Measurements from ENCODE around the gene USP6NL. TPM values are rescaled to one million over a fixed set of nuclear protein-coding genes. Genes with fewer than 3 reads are reported as not detected.
A peak's percentile ranks its signal among the peaks of the same experiment; 100 is the strongest.

The USP6NL gene
- total RNA-seq, 4 donors from 2014 or later: 19.6 to 29.4 (median 25.2) TPM

GRCh38 chr10:11433657-11434056, 177.8 kb downstream of the USP6NL start:
- DNase-seq (ENCODE audit: low spot score in 2 of 2): peak in 1 of 2 donors; percentile 61
- intact Hi-C loops (cut with DNase I; ENCODE audit: low total_unique reads): no loop called here
- TF ChIP-seq CTCF (IDR thresholded peaks at IDR 0.05) (no peak), POLR2A (IDR thresholded peaks at IDR 0.05) (no peak)
- no peak overlapping the region for H3K4me3 ChIP-seq (ENCODE audit: low read depth, poor library complexity, severe bottlenecking)
- WGBS, 2 donors: 93 to 95% methylated on average over 11 of the region's 11 CpGs

DNA sequence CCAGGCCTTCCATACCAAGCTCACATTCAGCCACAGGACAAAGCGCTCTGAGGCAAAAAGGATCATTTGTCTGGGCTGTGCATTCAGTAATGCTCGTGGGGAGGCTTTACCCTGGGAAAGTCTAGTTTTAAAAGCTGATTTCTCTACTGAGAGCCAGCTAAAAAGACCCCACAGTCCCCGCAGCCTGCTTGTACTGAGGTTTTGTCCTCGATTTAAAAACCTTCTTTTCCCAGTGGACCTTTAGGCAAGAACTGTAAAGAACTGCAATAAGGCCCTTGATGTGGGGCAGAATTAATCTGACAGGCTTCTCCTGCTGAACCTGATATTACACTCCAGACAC, 180.3 kb downstream of the USP6NL start:
- no peak overlapping the region for H3K4me3 ChIP-seq (ENCODE audit: low read depth, poor library complexity, severe bottlenecking)
- intact Hi-C loops (cut with DNase I; ENCODE audit: low total_unique reads): no loop called here
- TF ChIP-seq POLR2A (IDR thresholded peaks at IDR 0.05): no peak
- no peak for TF ChIP-seq CTCF (IDR thresholded peaks at IDR 0.05)
- peak in 1 of 2 donors; percentile 68 for DNase-seq (ENCODE audit: low spot score in 2 of 2)
- 89 to 90% methylated on average over 4 of the region's 4 CpGs for WGBS, 2 donors

DNA sequence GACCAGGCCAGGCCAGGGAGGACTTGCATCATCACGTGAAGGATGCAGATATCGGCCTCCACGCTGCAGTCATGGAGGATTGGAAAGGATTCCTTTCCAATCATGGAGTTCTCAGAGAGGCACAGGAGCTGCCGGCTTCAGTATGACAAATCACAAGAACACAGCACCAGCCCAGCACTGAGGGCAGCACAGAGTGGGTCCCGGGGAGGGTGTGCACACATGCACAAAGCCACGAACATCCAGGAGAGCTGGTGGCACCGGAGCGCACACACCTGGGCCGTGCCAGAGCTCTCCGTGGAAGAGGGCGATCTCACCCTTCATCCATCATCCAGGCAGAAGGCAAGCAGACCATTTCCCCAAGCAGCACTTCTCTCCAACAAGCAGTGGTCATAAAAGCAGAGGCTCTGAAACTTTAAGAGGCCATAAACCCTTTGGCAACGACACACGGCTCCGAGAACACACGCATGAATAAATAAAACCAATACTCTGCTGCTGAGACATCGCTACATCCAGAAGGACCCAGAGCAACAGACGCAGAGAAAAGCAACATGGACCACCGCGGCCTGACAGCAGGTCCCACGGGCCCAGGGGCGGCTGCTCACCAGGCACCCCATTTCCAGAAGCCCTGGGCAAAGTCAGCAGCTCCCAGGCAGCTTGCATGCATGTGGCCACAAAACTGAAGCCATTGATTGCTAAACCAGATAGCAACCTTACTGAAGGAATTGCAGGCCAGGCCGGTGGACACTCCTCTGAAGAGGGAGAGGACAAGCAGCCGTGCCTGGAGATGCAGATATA, 180.8 kb downstream of the USP6NL start:
- no peak for TF ChIP-seq POLR2A (IDR thresholded peaks at IDR 0.05)
- no peak for TF ChIP-seq CTCF (IDR thresholded peaks at IDR 0.05)
- no peak overlapping the region for H3K4me3 ChIP-seq (ENCODE audit: low read depth, poor library complexity, severe bottlenecking)
- peak in 1 of 2 donors; percentile 70 for DNase-seq (ENCODE audit: low spot score in 2 of 2)
- intact Hi-C loops (cut with DNase I; ENCODE audit: low total_unique reads): no loop called here
- WGBS, 2 donors: 77 to 81% methylated on average over 23 of the region's 23 CpGs

- H3K4me3 ChIP-seq (ENCODE audit: low read depth, poor library complexity, severe bottlenecking): no peak overlapping the region
- no peak for TF ChIP-seq POLR2A (IDR thresholded peaks at IDR 0.05)
- DNase-seq (ENCODE audit: low spot score in 2 of 2): peak in 1 of 2 donors; percentile 20
- WGBS, 2 donors: 91% methylated on average over 8 of the region's 8 CpGs
- intact Hi-C loops (cut with DNase I; ENCODE audit: low total_unique reads): no loop called here
Measured at GRCh38 chr10:11429439-11430052, 181.9 kb downstream of the USP6NL start.

DNA sequence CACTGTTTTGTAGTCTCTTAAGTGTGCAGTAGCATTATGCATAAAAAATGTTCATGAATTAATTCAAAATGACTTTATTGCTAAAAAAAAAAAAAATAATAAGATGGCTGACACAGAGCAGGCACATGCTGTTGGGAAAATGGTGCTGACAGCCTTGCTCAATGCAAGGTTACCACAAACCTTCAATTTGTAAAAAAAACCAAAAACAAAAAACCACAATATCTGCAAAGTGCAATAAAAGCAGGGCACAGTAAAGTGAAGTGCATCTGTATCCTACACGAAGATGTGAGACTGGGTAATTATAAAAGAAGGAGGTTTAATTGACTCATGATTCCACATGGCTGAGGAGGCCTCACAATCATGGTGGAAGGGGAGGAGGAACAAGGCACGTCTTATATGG, 185.8 kb downstream of the USP6NL start:
- no peak for TF ChIP-seq CTCF (IDR thresholded peaks at IDR 0.05)
- TF ChIP-seq POLR2A (IDR thresholded peaks at IDR 0.05): no peak
- intact Hi-C loops (cut with DNase I; ENCODE audit: low total_unique reads): no loop called here
- WGBS, 2 donors: 61 to 85% methylated on average over 2 of the region's 2 CpGs
- no peak overlapping the region for H3K4me3 ChIP-seq (ENCODE audit: low read depth, poor library complexity, severe bottlenecking)
- peak in 1 of 2 donors; percentile 21 for DNase-seq (ENCODE audit: low spot score in 2 of 2)

GRCh38 chr10:11425296-11425610, 186.2 kb downstream of the USP6NL start:
- intact Hi-C loops (cut with DNase I; ENCODE audit: low total_unique reads): no loop called here

More at GRCh38 chr10:11425296-11425610, 186.2 kb downstream of the USP6NL start:
- H3K4me3 ChIP-seq (ENCODE audit: low read depth, poor library complexity, severe bottlenecking): no peak overlapping the region
- 89 to 93% methylated on average over 3 of the region's 3 CpGs for WGBS, 2 donors
- no peak for DNase-seq (ENCODE audit: low spot score in 2 of 2)
- TF ChIP-seq POLR2A (IDR thresholded peaks at IDR 0.05) (no peak), CTCF (IDR thresholded peaks at IDR 0.05) (no peak)

All from lower leg skin (tissue), 4 donors.